IMR-90 (cell line): ENCODE results near the gene SEC11C. TPM values are rescaled to one million over a fixed set of nuclear protein-coding genes. Genes with fewer than 3 reads are reported as not detected.

ENCODE experiments used
- ATAC-seq: fragments of 200-7000 bp; cut with Tn5 transposase; 2 replicates; pipeline ENCODE4 v1.9.1; 2020; ENCODE audit warnings: low read depth, mild to moderate bottlenecking, moderate library complexity
- BruUV-seq: library from RNA; stranded (reverse); fragments of 400-500 nt; replicated peaks from 2 replicates; lab custom pipeline; 2021; lab: Mats Ljungman, UMichigan
- CTCF ChIA-PET: fragments of 300-600 bp; formaldehyde crosslinking; extraction: SDS; loops from one replicate; lab custom pipeline; 2021; ENCODE audit warnings: antibody characterized with exemption; lab: Yijun Ruan, JAX
- POLR2A ChIA-PET: fragments of 300-600 bp; sonication (Branson Sonifier 250); formaldehyde crosslinking; loops from one replicate; lab custom pipeline; 2022; ENCODE audit warnings: antibody characterized with exemption; ENCODE audit not compliant: unreplicated experiment; lab: Charles Lee
- DNase-seq: peaks from one replicate; pipeline ENCODE4 v3.0.0; 2013
- H2AFZ ChIP-seq: replicated peaks from 2 replicates; pipeline ENCODE3; 2013; ENCODE audit warnings: low read length, mild to moderate bottlenecking; ENCODE audit not compliant: poor library complexity
- H2AK5ac ChIP-seq: 2 replicates; pipeline ENCODE4 v1.6.1; 2013; ENCODE audit warnings: low read depth, low read length, inconsistent platforms
- H2AK9ac ChIP-seq: replicated peaks from 2 replicates; pipeline ENCODE3; 2013; ENCODE audit warnings: mild to moderate bottlenecking, low read depth, low read length, moderate library complexity; ENCODE audit not compliant: poor library complexity
- H2BK120ac ChIP-seq: 2 replicates; pipeline ENCODE4 v1.6.1; 2013; ENCODE audit warnings: low read depth, low read length, inconsistent platforms
- H2BK15ac ChIP-seq: 3 replicates; pipeline ENCODE4 v1.6.1; 2013; ENCODE audit warnings: low read depth, low read length, inconsistent platforms
- H2BK20ac ChIP-seq: 2 replicates; pipeline ENCODE4 v1.6.1; 2013; ENCODE audit warnings: low read depth, mild to moderate bottlenecking, inconsistent platforms, low read length, moderate library complexity
- H2BK5ac ChIP-seq: 2 replicates; pipeline ENCODE4 v1.6.1; 2013; ENCODE audit warnings: mild to moderate bottlenecking, low read depth, low read length, inconsistent platforms; ENCODE audit not compliant: poor library complexity, severe bottlenecking
- H3K14ac ChIP-seq: replicated peaks from 2 replicates; pipeline ENCODE4 v1.6.1; 2013; ENCODE audit warnings: low read depth, low read length, inconsistent platforms
- H3K18ac ChIP-seq: 2 replicates; pipeline ENCODE4 v1.6.1; 2013; ENCODE audit warnings: low read depth, low read length, control low read depth
- H3K23ac ChIP-seq: 2 replicates; pipeline ENCODE4 v1.6.1; 2013; ENCODE audit warnings: low read depth, low read length, inconsistent platforms
- H3K27ac ChIP-seq: 2 replicates; pipeline ENCODE4 v1.5.1; 2013; ENCODE audit warnings: mild to moderate bottlenecking, control low read depth, low read length; ENCODE audit not compliant: insufficient read depth
- H3K27me3 ChIP-seq: 2 replicates; pipeline ENCODE4 v1.6.1; 2013; ENCODE audit warnings: low read length; ENCODE audit not compliant: control insufficient read depth, insufficient read depth
- H3K36me3 ChIP-seq: 2 replicates; pipeline ENCODE4 v1.6.1; 2013; ENCODE audit warnings: low read length, mixed read lengths; ENCODE audit not compliant: control insufficient read depth, insufficient read depth
- H3K4ac ChIP-seq: 2 replicates; pipeline ENCODE4 v1.6.1; 2013; ENCODE audit warnings: low read depth, low read length, inconsistent platforms
- H3K4me1 ChIP-seq: 2 replicates; pipeline ENCODE4 v1.6.1; 2013; ENCODE audit warnings: low read length, mixed read lengths; ENCODE audit not compliant: control insufficient read depth, insufficient read depth
- H3K4me2 ChIP-seq: 2 replicates; pipeline ENCODE4 v1.6.1; 2013; ENCODE audit warnings: low read depth, mild to moderate bottlenecking, control low read depth, low read length, moderate library complexity
- H3K4me3 ChIP-seq: 2 replicates; pipeline ENCODE4 v1.5.1; 2013; ENCODE audit warnings: low read depth, mild to moderate bottlenecking, control low read depth, low read length, moderate library complexity; ENCODE audit not compliant: insufficient read depth
- H3K56ac ChIP-seq: 2 replicates; pipeline ENCODE4 v1.6.1; 2013; ENCODE audit warnings: low read length, inconsistent platforms; ENCODE audit not compliant: insufficient read depth; ENCODE audit errors: extremely low read depth
- H3K79me1 ChIP-seq, 2 experiments: 2 replicates each; pipeline ENCODE4 v1.6.1; 2013; ENCODE audit warnings: low read length in 2 of 2, inconsistent platforms in 1 of 2, low read depth in 1 of 2
- H3K9ac ChIP-seq: 2 replicates; pipeline ENCODE4 v1.6.1; 2013; ENCODE audit warnings: low read depth, low read length, control low read depth
- H3K9me1 ChIP-seq: 2 replicates; pipeline ENCODE4 v1.6.1; 2013; ENCODE audit warnings: low read length, inconsistent platforms; ENCODE audit not compliant: insufficient read depth
- H3K9me3 ChIP-seq: 2 replicates; pipeline ENCODE4 v1.6.1; 2013; ENCODE audit warnings: low read length; ENCODE audit not compliant: control insufficient read depth, insufficient read depth
- H4K20me1 ChIP-seq: 2 replicates; pipeline ENCODE4 v1.6.1; 2013; ENCODE audit warnings: low read length, inconsistent platforms; ENCODE audit not compliant: insufficient read depth
- H4K5ac ChIP-seq: 2 replicates; pipeline ENCODE4 v1.6.1; 2013; ENCODE audit warnings: mild to moderate bottlenecking, low read depth, low read length, control low read depth
- H4K8ac ChIP-seq, 2 experiments: 2 replicates each; pipeline ENCODE4 v1.6.1; 2013; ENCODE audit warnings: low read depth in 2 of 2, low read length in 2 of 2, control low read depth in 1 of 2, inconsistent platforms in 1 of 2
- H4K91ac ChIP-seq: 2 replicates; pipeline ENCODE4 v1.6.1; 2013; ENCODE audit warnings: low read depth, low read length, inconsistent platforms; ENCODE audit not compliant: insufficient read depth
- BHLHE40 ChIP-seq: fragments of 150-350 bp; IDR thresholded peaks from 2 replicates; pipeline ENCODE4 v1.6.1; 2016; ENCODE audit warnings: mild to moderate bottlenecking, low read depth, low read length
- CEBPB ChIP-seq: IDR thresholded peaks from 2 replicates; pipeline ENCODE4 v1.6.1; 2012; ENCODE audit warnings: low read depth, low read length, improper control_type of control experiment
- CHD1 ChIP-seq: IDR thresholded peaks from 2 replicates; pipeline ENCODE4 v1.6.1; 2012; ENCODE audit warnings: low read depth, low read length, improper control_type of control experiment
- FOS ChIP-seq: fragments of 150-350 bp; IDR thresholded peaks from 2 replicates; pipeline ENCODE4 v1.6.1; 2016; ENCODE audit warnings: low read depth, low read length
- MAFK ChIP-seq: IDR thresholded peaks from 2 replicates; pipeline ENCODE4 v1.6.1; 2012; ENCODE audit warnings: low read depth, low read length, improper control_type of control experiment
- MAZ ChIP-seq: IDR thresholded peaks from 2 replicates; pipeline ENCODE4 v1.6.1; 2012; ENCODE audit warnings: low read depth, mild to moderate bottlenecking, low read length, improper control_type of control experiment, moderate library complexity, borderline replicate concordance
- MXI1 ChIP-seq: IDR thresholded peaks from 2 replicates; pipeline ENCODE4 v1.6.1; 2012; ENCODE audit warnings: low read depth, mild to moderate bottlenecking, low read length, moderate library complexity, borderline replicate concordance
- POLR2A ChIP-seq: IDR thresholded peaks from 2 replicates; pipeline ENCODE4 v1.6.1; 2012; ENCODE audit warnings: mild to moderate bottlenecking, low read depth, low read length
- RAD21 ChIP-seq: IDR thresholded peaks from 2 replicates; pipeline ENCODE4 v1.6.1; 2012; ENCODE audit warnings: low read length, improper control_type of control experiment
- RCOR1 ChIP-seq: IDR thresholded peaks from 2 replicates; pipeline ENCODE4 v1.6.1; 2012; ENCODE audit warnings: mild to moderate bottlenecking, low read length, improper control_type of control experiment; ENCODE audit not compliant: insufficient replicate concordance
- RFX5 ChIP-seq: IDR thresholded peaks from 2 replicates; pipeline ENCODE4 v1.8.0; 2012; ENCODE audit warnings: low read depth, mild to moderate bottlenecking, low read length, moderate library complexity
- SMC3 ChIP-seq: fragments of 150-350 bp; IDR thresholded peaks from 2 replicates; pipeline ENCODE4 v1.6.1; 2016; ENCODE audit warnings: low read depth, mild to moderate bottlenecking, antibody characterized with exemption, low read length, moderate library complexity
- WGBS, 2 experiments: methylation state at CpG; one replicate each; pipeline versions ENCODE4 v1.1.5 to v1.1.7; 2013; ENCODE audit warnings: missing lambda C conversion rate in 2 of 2; ENCODE audit not compliant: insufficient read length in 1 of 2; ENCODE audit errors: extremely low coverage in 2 of 2; 5-methylcytosine and 5-hydroxymethylcytosine counted together
- dilution Hi-C: fragments of 300-500 bp; cut with HindIII; formaldehyde crosslinking; loops from one replicate; pipeline ENCODE4 v1.14.3; 2018; ENCODE audit warnings: low sequenced_read_pairs; ENCODE audit not compliant: unreplicated experiment
- in situ Hi-C: fragments of 300-500 bp; cut with MboI; formaldehyde crosslinking; loops from 3 replicates; pipeline ENCODE4 v1.14.3; 2019; ENCODE audit warnings: low sequenced_read_pairs, inconsistent platforms, mixed read lengths
- intact Hi-C: fragments of 100-400 bp; cut with micrococcal nuclease; formaldehyde crosslinking; loops from 2 replicates; pipeline ENCODE4 v1.10.0; 2022
- polyA plus RNA-seq, 3 experiments: library from polyadenylated mRNA; depleted of rRNA; stranded (reverse); fragments of >200 nt; gene quantifications; 2 replicates each; pipeline ENCODE4 v1.2.3, GENCODE V29; 2012; ENCODE audit warnings: low replicate concordance in 1 of 3
- total RNA-seq: library from RNA; depleted of rRNA; stranded (reverse); fragments of >200 nt; gene quantifications from 2 replicates; pipeline ENCODE4 v1.2.3, GENCODE V29; 2012
- TF ChIP-seq, protein P1 (sequence below): conservative IDR thresholded peaks from 2 replicates; pipeline ENCODE4 v1.5.1; 2012; ENCODE audit warnings: mild to moderate bottlenecking, low read depth, low read length, improper control_type of control experiment
- TF ChIP-seq, protein P2 (sequence below): fragments of 150-350 bp; IDR thresholded peaks from 2 replicates; pipeline ENCODE4 v1.6.1; 2016; ENCODE audit warnings: low read depth, mild to moderate bottlenecking, low read length, moderate library complexity, borderline replicate concordance
- TF ChIP-seq, protein P3 (sequence below): fragments of 150-350 bp; IDR thresholded peaks from 2 replicates; pipeline ENCODE4 v1.6.1; 2017; ENCODE audit warnings: mild to moderate bottlenecking, antibody characterized with exemption, low read length, low read depth

Gene SEC11C
- total and polyA plus RNA-seq, 2 of the 4 experiments (the other 2 are of a cell fraction): 10.6 to 11.9 TPM

DNA sequence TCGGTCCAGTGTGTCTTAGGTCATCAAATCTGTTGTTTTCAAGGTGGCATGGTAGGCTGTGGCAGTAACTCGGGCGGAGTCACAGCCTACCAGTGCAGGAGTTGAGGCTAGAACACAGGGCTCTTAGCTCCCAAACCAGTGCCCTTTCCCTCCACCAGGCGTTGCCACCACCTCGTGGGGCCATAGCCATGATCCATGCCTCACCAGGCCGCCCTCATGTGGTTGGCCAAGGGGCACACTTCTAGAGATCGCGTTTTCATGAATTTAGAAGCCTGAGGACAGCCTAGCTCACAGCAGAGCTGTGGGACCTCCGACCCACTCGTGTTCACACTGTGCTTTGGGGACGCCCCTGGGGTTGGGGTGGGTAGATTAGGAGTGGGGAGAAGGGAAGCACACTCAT lies 10.6 kb downstream of the SEC11C start:
- ATAC-seq (no peak), DNase-seq (no peak)
- ChIA-PET CTCF (no interaction called here), POLR2A (no interaction called here)
- no peak overlapping the region for H3K4me3 ChIP-seq
- TF ChIP-seq MAFK: no peak
- TF ChIP-seq, protein P1, sequence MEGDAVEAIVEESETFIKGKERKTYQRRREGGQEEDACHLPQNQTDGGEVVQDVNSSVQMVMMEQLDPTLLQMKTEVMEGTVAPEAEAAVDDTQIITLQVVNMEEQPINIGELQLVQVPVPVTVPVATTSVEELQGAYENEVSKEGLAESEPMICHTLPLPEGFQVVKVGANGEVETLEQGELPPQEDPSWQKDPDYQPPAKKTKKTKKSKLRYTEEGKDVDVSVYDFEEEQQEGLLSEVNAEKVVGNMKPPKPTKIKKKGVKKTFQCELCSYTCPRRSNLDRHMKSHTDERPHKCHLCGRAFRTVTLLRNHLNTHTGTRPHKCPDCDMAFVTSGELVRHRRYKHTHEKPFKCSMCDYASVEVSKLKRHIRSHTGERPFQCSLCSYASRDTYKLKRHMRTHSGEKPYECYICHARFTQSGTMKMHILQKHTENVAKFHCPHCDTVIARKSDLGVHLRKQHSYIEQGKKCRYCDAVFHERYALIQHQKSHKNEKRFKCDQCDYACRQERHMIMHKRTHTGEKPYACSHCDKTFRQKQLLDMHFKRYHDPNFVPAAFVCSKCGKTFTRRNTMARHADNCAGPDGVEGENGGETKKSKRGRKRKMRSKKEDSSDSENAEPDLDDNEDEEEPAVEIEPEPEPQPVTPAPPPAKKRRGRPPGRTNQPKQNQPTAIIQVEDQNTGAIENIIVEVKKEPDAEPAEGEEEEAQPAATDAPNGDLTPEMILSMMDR: no peak
- TF ChIP-seq MXI1: no peak
- no peak for TF ChIP-seq BHLHE40
- TF ChIP-seq CEBPB: no peak
- TF ChIP-seq SMC3: no peak
- TF ChIP-seq, protein P2, sequence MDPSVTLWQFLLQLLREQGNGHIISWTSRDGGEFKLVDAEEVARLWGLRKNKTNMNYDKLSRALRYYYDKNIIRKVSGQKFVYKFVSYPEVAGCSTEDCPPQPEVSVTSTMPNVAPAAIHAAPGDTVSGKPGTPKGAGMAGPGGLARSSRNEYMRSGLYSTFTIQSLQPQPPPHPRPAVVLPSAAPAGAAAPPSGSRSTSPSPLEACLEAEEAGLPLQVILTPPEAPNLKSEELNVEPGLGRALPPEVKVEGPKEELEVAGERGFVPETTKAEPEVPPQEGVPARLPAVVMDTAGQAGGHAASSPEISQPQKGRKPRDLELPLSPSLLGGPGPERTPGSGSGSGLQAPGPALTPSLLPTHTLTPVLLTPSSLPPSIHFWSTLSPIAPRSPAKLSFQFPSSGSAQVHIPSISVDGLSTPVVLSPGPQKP: no peak
- TF ChIP-seq RCOR1: no peak
- TF ChIP-seq MAZ: no peak
- TF ChIP-seq, protein P3, sequence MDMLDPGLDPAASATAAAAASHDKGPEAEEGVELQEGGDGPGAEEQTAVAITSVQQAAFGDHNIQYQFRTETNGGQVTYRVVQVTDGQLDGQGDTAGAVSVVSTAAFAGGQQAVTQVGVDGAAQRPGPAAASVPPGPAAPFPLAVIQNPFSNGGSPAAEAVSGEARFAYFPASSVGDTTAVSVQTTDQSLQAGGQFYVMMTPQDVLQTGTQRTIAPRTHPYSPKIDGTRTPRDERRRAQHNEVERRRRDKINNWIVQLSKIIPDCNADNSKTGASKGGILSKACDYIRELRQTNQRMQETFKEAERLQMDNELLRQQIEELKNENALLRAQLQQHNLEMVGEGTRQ: no peak
- TF ChIP-seq POLR2A: no peak
- TF ChIP-seq CHD1: no peak
- no peak for TF ChIP-seq FOS
- TF ChIP-seq RAD21: no peak
- TF ChIP-seq RFX5: no peak
- H3K79me1 ChIP-seq: no peaks in the 10 kb centered on the region; a peak in 1 of 4 replicates
- H2BK120ac ChIP-seq: no peak overlapping the region
- no peak overlapping the region for H2BK20ac ChIP-seq
- no peak overlapping the region for H3K18ac ChIP-seq
- H3K23ac ChIP-seq: no peak overlapping the region
- no peak overlapping the region for H3K14ac ChIP-seq
- no peak overlapping the region for H2AFZ ChIP-seq
- no peak overlapping the region for H4K5ac ChIP-seq
- H3K9me1 ChIP-seq: no peaks in the 10 kb centered on the region
- H3K9me3 ChIP-seq: no peaks in the 10 kb centered on the region
- H2BK5ac ChIP-seq: no peak overlapping the region
- in situ Hi-C loops: no loop called here
- no peak overlapping the region for H4K8ac ChIP-seq
- 0 out of 2 replicates have a peak, but pooled peaks cover 5% of the 10 kb centered on the region for H4K20me1 ChIP-seq
- no peak overlapping the region for H2AK5ac ChIP-seq
- H2AK9ac ChIP-seq: no peak overlapping the region
- 100% methylated on average over 2 of the region's 11 CpGs; no CpG with 5 or more reads in 1 of the 2 experiments for WGBS, 2 experiments
- H3K36me3 ChIP-seq: no peaks in the 10 kb centered on the region; the same call in 1 of the 2 replicates
- dilution Hi-C loops: no loop called here
- peaks cover 3% of the 10 kb centered on the region; the same call in 1 of the 2 replicates for H3K4me1 ChIP-seq
- H4K91ac ChIP-seq: no peak overlapping the region
- H2BK15ac ChIP-seq: no peak overlapping the region
- BruUV-seq: no TSS peak
- no peak overlapping the region for H3K56ac ChIP-seq
- H3K4me2 ChIP-seq: no peak overlapping the region
- no peak overlapping the region for H3K27ac ChIP-seq
- intact Hi-C loops: no loop called here
- H3K4ac ChIP-seq: no peak overlapping the region
- no peak overlapping the region for H3K9ac ChIP-seq
- no peaks in the 10 kb centered on the region for H3K27me3 ChIP-seq
